Measurements from ENCODE around the gene APRT. TPM values are rescaled to one million over a fixed set of nuclear protein-coding genes. Genes with fewer than 3 reads are reported as not detected.

The APRT gene
- polyA plus RNA-seq, 3 donors: 123 to 307 (median 233) TPM

DNA sequence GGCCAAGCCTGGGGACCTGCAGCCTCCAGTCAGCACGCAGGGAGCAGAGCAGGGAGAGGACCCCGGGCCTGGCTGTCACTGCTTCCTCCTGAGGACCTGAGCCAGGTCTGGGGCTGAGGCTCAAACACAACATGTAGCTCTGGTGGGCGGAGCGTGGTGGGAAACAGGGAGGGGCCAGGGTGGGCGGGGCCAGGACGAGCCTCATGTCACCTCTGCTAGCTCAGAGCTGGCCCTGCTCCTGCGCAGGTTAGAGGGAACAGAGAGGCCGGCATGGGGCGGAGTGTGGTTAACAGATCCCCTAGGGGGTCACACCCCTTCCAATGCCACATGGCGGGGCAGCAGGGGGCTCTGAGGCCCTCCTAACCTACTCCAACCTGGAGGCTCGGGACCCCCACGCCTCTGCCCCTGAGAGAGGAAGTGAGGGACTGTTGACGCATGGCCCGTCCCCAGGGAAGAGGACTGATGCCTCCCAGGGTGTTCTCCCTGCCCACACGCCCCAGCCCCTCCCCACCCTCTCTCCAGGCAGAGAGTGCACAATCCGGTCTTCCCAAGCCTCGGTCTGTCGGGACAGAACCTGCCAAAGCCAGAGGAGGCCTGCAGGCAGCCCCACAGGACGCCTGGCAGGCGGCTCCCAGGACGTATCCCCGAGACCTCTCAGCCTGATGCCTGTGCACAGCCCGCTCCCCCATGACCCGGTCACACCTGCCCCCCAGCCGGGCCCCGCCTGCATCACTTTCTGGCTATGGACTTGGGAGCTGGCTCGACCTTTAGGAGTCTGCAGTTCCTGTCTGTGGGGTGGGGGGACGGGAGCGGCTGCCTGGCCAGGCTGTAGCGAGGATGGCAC lies 41.9 kb downstream of the APRT start:
- H3K36me3 Mint-ChIP-seq: peaks cover 8 to 23% of the 10 kb centered on the region in 2 donors
- no peak overlapping the region for H3K4me3 ChIP-seq (replicated peaks in 1 of 3; ENCODE audit: low read depth in 2 of 3, low read length in 3 of 3)
- no peaks in the 10 kb centered on the region for H3K27me3 ChIP-seq (ENCODE audit: control insufficient read depth in 2 of 2, insufficient read depth in 2 of 2, low read length in 2 of 2)
- H4K20me1 ChIP-seq (ENCODE audit: insufficient read depth, low read length): peaks cover 99% of the 10 kb centered on the region
- no peaks in the 10 kb centered on the region for H3K9me3 Mint-ChIP-seq
- H3K79me2 ChIP-seq (ENCODE audit: insufficient read depth, low read length): peaks cover 99% of the 10 kb centered on the region
- 68% methylated on average over 20 of the region's 30 CpGs for WGBS (ENCODE audit: insufficient coverage)
- H3K36me3 ChIP-seq (replicated peaks in 1 of 2; ENCODE audit: control insufficient read depth in 1 of 2, insufficient read depth in 2 of 2, low read length in 2 of 2): peaks cover 16% of the 10 kb centered on the region in 2 donors
- H3K9ac ChIP-seq (ENCODE audit: insufficient read depth, low read length, poor library complexity, severe bottlenecking): no peak overlapping the region
- H3K4me2 ChIP-seq (replicated peaks; ENCODE audit: extremely low read depth, low read length, poor library complexity, severe bottlenecking): no peak overlapping the region
- intact Hi-C loops (cut with micrococcal nuclease): no loop called here
- no peak overlapping the region for H3K4me3 Mint-ChIP-seq
- H3K27me3 Mint-ChIP-seq (ENCODE audit: low read depth in 3 of 3): peaks cover 0 to 3% (median 1%) of the 10 kb centered on the region in 3 donors
- peak overlapping the region in 1 of 2 donors; percentile 73 for H3K27ac ChIP-seq (ENCODE audit: low read depth in 1 of 2, low read length in 2 of 2)
- H3K27ac Mint-ChIP-seq: peak overlapping the region in 6 of 7 donors; percentile 19 to 68 (median 48)
- peaks cover 40 to 61% of the 10 kb centered on the region in 2 donors for H3K4me1 ChIP-seq (ENCODE audit: control insufficient read depth in 1 of 2, insufficient read depth in 2 of 2, low read length in 2 of 2)
- TF ChIP-seq, protein P1, sequence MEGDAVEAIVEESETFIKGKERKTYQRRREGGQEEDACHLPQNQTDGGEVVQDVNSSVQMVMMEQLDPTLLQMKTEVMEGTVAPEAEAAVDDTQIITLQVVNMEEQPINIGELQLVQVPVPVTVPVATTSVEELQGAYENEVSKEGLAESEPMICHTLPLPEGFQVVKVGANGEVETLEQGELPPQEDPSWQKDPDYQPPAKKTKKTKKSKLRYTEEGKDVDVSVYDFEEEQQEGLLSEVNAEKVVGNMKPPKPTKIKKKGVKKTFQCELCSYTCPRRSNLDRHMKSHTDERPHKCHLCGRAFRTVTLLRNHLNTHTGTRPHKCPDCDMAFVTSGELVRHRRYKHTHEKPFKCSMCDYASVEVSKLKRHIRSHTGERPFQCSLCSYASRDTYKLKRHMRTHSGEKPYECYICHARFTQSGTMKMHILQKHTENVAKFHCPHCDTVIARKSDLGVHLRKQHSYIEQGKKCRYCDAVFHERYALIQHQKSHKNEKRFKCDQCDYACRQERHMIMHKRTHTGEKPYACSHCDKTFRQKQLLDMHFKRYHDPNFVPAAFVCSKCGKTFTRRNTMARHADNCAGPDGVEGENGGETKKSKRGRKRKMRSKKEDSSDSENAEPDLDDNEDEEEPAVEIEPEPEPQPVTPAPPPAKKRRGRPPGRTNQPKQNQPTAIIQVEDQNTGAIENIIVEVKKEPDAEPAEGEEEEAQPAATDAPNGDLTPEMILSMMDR (IDR thresholded peaks at IDR 0.05): no peak
- peaks cover 60% of the 10 kb centered on the region for H3K4me1 Mint-ChIP-seq
- H2AFZ ChIP-seq (ENCODE audit: insufficient read depth, low read depth, low read length, poor library complexity, severe bottlenecking): no peak overlapping the region
- DNase-seq: no peak
- H3K9me3 ChIP-seq (replicated peaks in 1 of 2; ENCODE audit: control insufficient read depth in 1 of 2, insufficient read depth in 1 of 2, low read length in 2 of 2): no peaks in the 10 kb centered on the region

DNA sequence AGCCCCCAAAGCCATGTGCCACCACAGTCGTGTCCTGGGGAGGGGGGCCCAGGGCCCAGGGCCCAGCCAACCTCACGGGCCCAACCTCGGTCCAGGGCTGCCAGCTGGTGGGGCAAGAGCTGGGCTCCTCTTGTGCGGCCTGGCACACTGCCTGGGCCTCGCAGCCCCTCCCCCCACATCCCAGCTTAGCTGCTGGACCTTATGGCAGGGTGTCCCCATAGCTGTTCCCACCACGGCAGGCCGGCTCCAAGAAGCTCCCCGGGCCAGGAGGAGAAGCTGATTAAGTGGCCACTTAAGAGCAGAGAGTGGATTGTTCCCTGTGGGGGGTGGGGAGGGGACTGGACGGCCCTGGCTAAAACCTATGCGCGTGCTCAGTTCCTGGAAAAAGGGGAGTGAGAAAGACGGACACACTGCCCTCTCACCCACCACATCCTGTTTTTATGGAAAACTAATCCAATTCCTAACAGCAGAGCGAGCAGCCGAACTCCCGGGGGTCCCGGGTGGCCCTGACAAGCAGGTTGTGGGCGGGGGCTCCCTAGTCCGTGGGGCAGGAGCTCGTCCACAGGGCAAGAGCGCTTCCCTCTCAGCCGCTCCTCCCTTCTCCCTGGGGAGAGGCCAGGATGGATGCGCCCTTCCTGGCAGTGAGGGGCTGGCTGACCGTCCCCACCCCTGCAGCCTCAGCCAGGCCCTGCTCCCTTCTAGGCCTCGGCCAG lies 43.5 kb downstream of the APRT start:
- Histone ChIP-seq H4K20me1 (ENCODE audit: insufficient read depth, low read length) (peaks cover 99% of the 10 kb centered on the region), H3K9me3 (replicated peaks in 1 of 2; ENCODE audit: control insufficient read depth in 1 of 2, insufficient read depth in 1 of 2, low read length in 2 of 2) (no peaks in the 10 kb centered on the region), H3K4me3 (replicated peaks in 1 of 3; ENCODE audit: low read depth in 2 of 3, low read length in 3 of 3) (no peak overlapping the region), H3K9ac (ENCODE audit: insufficient read depth, low read length, poor library complexity, severe bottlenecking) (peak overlapping the region; percentile 30), H3K4me2 (replicated peaks; ENCODE audit: extremely low read depth, low read length, poor library complexity, severe bottlenecking) (no peak overlapping the region), H3K27ac (ENCODE audit: low read depth in 1 of 2, low read length in 2 of 2) (peak overlapping the region in 1 of 2 donors; percentile 57), H3K79me2 (ENCODE audit: insufficient read depth, low read length) (peaks cover 99% of the 10 kb centered on the region), H2AFZ (ENCODE audit: insufficient read depth, low read depth, low read length, poor library complexity, severe bottlenecking) (no peak overlapping the region), H3K27me3 (ENCODE audit: control insufficient read depth in 2 of 2, insufficient read depth in 2 of 2, low read length in 2 of 2) (no peaks in the 10 kb centered on the region), H3K4me1 (ENCODE audit: control insufficient read depth in 1 of 2, insufficient read depth in 2 of 2, low read length in 2 of 2) (peaks cover 25 to 45% of the 10 kb centered on the region in 2 donors), H3K36me3 (replicated peaks in 1 of 2; ENCODE audit: control insufficient read depth in 1 of 2, insufficient read depth in 2 of 2, low read length in 2 of 2) (peaks cover 23 to 28% of the 10 kb centered on the region in 2 donors)
- H3K4me3 Mint-ChIP-seq: no peak overlapping the region
- DNase-seq: no peak
- 88% methylated on average over 16 of the region's 24 CpGs for WGBS (ENCODE audit: insufficient coverage)
- H3K9me3 Mint-ChIP-seq: no peaks in the 10 kb centered on the region
- peaks cover 48% of the 10 kb centered on the region for H3K4me1 Mint-ChIP-seq
- peaks cover 0 to 3% (median 1%) of the 10 kb centered on the region in 3 donors for H3K27me3 Mint-ChIP-seq (ENCODE audit: low read depth in 3 of 3)
- peak overlapping the region in 2 of 7 donors; percentile 32 to 73 for H3K27ac Mint-ChIP-seq
- intact Hi-C loops (cut with micrococcal nuclease): no loop called here
- TF ChIP-seq, protein P1 (IDR thresholded peaks at IDR 0.05): no peak
- peaks cover 18 to 35% of the 10 kb centered on the region in 2 donors for H3K36me3 Mint-ChIP-seq
